Measurements from ENCODE around the gene CHAD. TPM values are rescaled to one million over a fixed set of nuclear protein-coding genes. Genes with fewer than 3 reads are reported as not detected.

Gene CHAD
- total and polyA plus RNA-seq, 2 of the 4 experiments (the other 2 are of a cell fraction) = 0.03 TPM; not detected in 1

DNA sequence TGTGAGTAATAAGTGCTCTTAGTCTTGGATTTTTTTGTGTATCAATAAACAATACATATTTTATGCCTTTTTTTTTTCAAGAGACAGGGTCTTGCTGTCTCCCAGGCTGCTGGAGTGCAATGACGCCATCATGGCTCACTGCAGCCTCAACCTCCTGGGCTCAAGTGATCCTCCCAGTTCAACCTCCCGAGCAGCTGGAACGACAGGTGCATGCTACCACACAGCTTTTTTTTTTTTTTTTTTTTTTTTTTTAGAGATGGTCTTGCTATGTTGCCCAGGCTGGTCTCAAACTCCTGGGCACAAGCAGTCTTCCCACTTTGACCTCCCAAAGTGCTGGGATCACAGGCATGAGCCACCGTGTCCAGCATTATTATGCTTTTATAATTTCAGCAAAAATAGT is 29.7 kb downstream of the CHAD start:
- H3K4me2 ChIP-seq (ENCODE audit: low read depth, low read length) = no peak overlapping the region
- H2BK120ac ChIP-seq (ENCODE audit: low read depth, low read length) = no peak overlapping the region
- no peak overlapping the region for H4K8ac ChIP-seq (ENCODE audit: low read depth in 2 of 2, low read length in 2 of 2)
- in situ Hi-C loops (cut with MboI; ENCODE audit: low sequenced_read_pairs) (no loop called here), dilution Hi-C loops (cut with HindIII; ENCODE audit: low sequenced_read_pairs, unreplicated experiment) (no loop called here), intact Hi-C loops (cut with micrococcal nuclease) (no loop called here)
- peaks cover 8% of the 10 kb centered on the region; the same call in 1 of the 2 replicates for H3K9me1 ChIP-seq (ENCODE audit: insufficient read depth, low read length)
- H3K27me3 ChIP-seq (ENCODE audit: control insufficient read depth, insufficient read depth, low read length) = no peaks in the 10 kb centered on the region
- no peak overlapping the region for H2AK5ac ChIP-seq (ENCODE audit: low read depth, low read length)
- no peak overlapping the region for H2BK20ac ChIP-seq (ENCODE audit: low read depth, low read length)
- DNase-seq (no peak), ATAC-seq (ENCODE audit: low read depth) (no peak)
- CTCF ChIA-PET = interaction anchor here (0.6 kb wide), 1 partner anchor 1824 kb away, joined by 4 read pairs; the partner anchor contains the start of gene HOXB8
- H3K36me3 ChIP-seq (ENCODE audit: control insufficient read depth, insufficient read depth, low read length) = no peaks in the 10 kb centered on the region; the same call in 1 of the 2 replicates
- peaks cover 2% of the 10 kb centered on the region; the same call in 1 of the 2 replicates for H3K4me1 ChIP-seq (ENCODE audit: control insufficient read depth, insufficient read depth, low read length)
- no TSS peak for BruUV-seq (replicated peaks)
- TF ChIP-seq SMC3 (IDR thresholded peaks at IDR 0.05; ENCODE audit: low read depth, low read length) (no peak), CEBPB (IDR thresholded peaks at IDR 0.05; ENCODE audit: low read depth, low read length) (no peak), RCOR1 (IDR thresholded peaks at IDR 0.05; ENCODE audit: insufficient replicate concordance, low read length) (no peak), RFX5 (IDR thresholded peaks at IDR 0.05; ENCODE audit: low read depth, low read length) (no peak), BHLHE40 (IDR thresholded peaks at IDR 0.05; ENCODE audit: low read depth, low read length) (no peak), MXI1 (IDR thresholded peaks at IDR 0.05; ENCODE audit: borderline replicate concordance, low read depth, low read length) (no peak), NFE2L2 (IDR thresholded peaks at IDR 0.05; ENCODE audit: low read depth, low read length) (no peak), MAZ (IDR thresholded peaks at IDR 0.05; ENCODE audit: borderline replicate concordance, low read depth, low read length) (no peak), RAD21 (IDR thresholded peaks at IDR 0.05; ENCODE audit: low read length) (no peak), MAFK (IDR thresholded peaks at IDR 0.05; ENCODE audit: low read depth, low read length) (no peak), POLR2A (IDR thresholded peaks at IDR 0.05; ENCODE audit: low read depth, low read length) (no peak), FOS (IDR thresholded peaks at IDR 0.05; ENCODE audit: low read depth, low read length) (no peak)
- TF ChIP-seq, protein P1, sequence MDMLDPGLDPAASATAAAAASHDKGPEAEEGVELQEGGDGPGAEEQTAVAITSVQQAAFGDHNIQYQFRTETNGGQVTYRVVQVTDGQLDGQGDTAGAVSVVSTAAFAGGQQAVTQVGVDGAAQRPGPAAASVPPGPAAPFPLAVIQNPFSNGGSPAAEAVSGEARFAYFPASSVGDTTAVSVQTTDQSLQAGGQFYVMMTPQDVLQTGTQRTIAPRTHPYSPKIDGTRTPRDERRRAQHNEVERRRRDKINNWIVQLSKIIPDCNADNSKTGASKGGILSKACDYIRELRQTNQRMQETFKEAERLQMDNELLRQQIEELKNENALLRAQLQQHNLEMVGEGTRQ (IDR thresholded peaks at IDR 0.05; ENCODE audit: low read depth, low read length) = no peak
- TF ChIP-seq, protein P2, sequence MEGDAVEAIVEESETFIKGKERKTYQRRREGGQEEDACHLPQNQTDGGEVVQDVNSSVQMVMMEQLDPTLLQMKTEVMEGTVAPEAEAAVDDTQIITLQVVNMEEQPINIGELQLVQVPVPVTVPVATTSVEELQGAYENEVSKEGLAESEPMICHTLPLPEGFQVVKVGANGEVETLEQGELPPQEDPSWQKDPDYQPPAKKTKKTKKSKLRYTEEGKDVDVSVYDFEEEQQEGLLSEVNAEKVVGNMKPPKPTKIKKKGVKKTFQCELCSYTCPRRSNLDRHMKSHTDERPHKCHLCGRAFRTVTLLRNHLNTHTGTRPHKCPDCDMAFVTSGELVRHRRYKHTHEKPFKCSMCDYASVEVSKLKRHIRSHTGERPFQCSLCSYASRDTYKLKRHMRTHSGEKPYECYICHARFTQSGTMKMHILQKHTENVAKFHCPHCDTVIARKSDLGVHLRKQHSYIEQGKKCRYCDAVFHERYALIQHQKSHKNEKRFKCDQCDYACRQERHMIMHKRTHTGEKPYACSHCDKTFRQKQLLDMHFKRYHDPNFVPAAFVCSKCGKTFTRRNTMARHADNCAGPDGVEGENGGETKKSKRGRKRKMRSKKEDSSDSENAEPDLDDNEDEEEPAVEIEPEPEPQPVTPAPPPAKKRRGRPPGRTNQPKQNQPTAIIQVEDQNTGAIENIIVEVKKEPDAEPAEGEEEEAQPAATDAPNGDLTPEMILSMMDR (conservative IDR thresholded peaks at IDR 0.05; ENCODE audit: low read depth, low read length) = no peak
- TF ChIP-seq, protein P3, sequence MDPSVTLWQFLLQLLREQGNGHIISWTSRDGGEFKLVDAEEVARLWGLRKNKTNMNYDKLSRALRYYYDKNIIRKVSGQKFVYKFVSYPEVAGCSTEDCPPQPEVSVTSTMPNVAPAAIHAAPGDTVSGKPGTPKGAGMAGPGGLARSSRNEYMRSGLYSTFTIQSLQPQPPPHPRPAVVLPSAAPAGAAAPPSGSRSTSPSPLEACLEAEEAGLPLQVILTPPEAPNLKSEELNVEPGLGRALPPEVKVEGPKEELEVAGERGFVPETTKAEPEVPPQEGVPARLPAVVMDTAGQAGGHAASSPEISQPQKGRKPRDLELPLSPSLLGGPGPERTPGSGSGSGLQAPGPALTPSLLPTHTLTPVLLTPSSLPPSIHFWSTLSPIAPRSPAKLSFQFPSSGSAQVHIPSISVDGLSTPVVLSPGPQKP (IDR thresholded peaks at IDR 0.05; ENCODE audit: borderline replicate concordance, low read depth, low read length) = no peak
- no peaks in the 10 kb centered on the region for H3K9me3 ChIP-seq (ENCODE audit: control insufficient read depth, insufficient read depth, low read length)
- H3K23ac ChIP-seq (ENCODE audit: low read depth, low read length) = no peak overlapping the region
- H4K91ac ChIP-seq (ENCODE audit: insufficient read depth, low read depth, low read length) = no peak overlapping the region
- H2BK5ac ChIP-seq (ENCODE audit: low read depth, low read length, poor library complexity, severe bottlenecking) = no peak overlapping the region
- H2BK15ac ChIP-seq (ENCODE audit: low read depth, low read length) = no peak overlapping the region
- WGBS, 2 experiments (ENCODE audit: extremely low coverage in 2 of 2, insufficient read length in 1 of 2) = no CpG with 5 or more reads among the region's 4 CpGs
- no peak overlapping the region for H3K14ac ChIP-seq (replicated peaks; ENCODE audit: low read depth, low read length)
- H3K79me1 ChIP-seq (ENCODE audit: low read depth in 1 of 2, low read length in 2 of 2) = peaks cover 4 to 16% of the 10 kb centered on the region in 2 experiments; a peak in 2 of 4 replicates
- no peak overlapping the region for H3K18ac ChIP-seq (ENCODE audit: low read depth, low read length)
- POLR2A ChIA-PET (ENCODE audit: unreplicated experiment) = interaction anchor here (0.5 kb wide), 1 partner anchor 326 kb away, joined by 3 read pairs; no protein-coding TSS in a partner anchor
- no peak overlapping the region for H3K4me3 ChIP-seq (ENCODE audit: insufficient read depth, low read depth, low read length)
- no peak overlapping the region for H2AK9ac ChIP-seq (replicated peaks; ENCODE audit: low read depth, low read length, poor library complexity)
- no peaks in the 10 kb centered on the region for H4K20me1 ChIP-seq (ENCODE audit: insufficient read depth, low read length)
- no peak overlapping the region for H3K56ac ChIP-seq (ENCODE audit: extremely low read depth, insufficient read depth, low read length)
- no peak overlapping the region for H3K27ac ChIP-seq (ENCODE audit: insufficient read depth, low read length)
- no peak overlapping the region for H3K9ac ChIP-seq (ENCODE audit: low read depth, low read length)
- no peak overlapping the region for H4K5ac ChIP-seq (ENCODE audit: low read depth, low read length)
- H2AFZ ChIP-seq (replicated peaks; ENCODE audit: low read length, poor library complexity) = no peak overlapping the region
- H3K4ac ChIP-seq (ENCODE audit: low read depth, low read length) = no peak overlapping the region
